GM21367 (cell line): ENCODE results near the gene ZBTB44.
A peak's percentile ranks its signal among the peaks of the same experiment; 100 is the strongest.

ENCODE experiments used
- ATAC-seq: cut with Tn5 transposase; IDR thresholded peaks from one replicate; pipeline ENCODE4 v1.9.1; 2021; ENCODE audit not compliant: unreplicated experiment

Gene ZBTB44

DNA sequence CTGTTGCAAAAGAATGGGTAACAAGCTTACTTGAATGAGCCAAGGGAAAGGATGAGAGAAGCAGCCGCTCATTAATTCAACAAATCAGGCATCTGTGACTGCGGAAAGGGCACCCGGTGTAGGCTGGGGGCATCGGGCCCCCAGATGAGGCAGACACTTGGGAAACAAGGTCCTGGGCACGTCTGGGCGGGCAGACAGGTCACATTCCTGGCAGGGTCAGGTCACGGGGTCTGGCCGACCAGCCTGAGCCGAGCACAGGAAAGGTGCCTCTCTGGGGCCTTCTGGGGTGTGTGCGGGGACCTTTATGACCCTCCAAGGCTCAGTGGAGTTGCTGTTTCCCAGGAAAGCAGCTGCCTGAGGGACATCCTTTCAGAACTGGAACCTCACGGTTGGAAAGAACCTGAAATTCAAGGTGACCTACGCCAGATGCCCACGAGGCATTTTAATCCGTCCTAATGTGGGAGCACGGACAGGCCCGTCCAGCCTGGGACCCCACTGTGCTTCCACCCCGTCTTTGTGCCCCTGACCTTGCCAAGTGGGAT is 98.1 kb downstream of the ZBTB44 start:
- ATAC-seq = no peak

DNA sequence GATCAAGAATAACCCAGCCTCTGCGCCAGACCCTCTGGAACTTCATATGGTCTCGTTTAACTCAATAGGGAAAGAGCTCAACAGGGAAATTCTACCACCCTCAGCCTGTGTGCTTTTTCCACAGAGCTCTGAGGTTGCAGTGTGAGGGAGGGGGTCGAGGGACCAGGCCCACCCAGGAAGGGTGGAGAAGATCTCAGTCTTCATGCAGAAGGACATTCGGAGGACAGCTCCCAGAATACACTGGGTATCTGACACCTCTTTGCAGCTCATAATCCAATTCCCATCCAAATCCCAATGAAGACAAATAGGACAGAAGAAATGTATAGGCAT is 98.5 kb downstream of the ZBTB44 start:
- ATAC-seq = no peak

DNA sequence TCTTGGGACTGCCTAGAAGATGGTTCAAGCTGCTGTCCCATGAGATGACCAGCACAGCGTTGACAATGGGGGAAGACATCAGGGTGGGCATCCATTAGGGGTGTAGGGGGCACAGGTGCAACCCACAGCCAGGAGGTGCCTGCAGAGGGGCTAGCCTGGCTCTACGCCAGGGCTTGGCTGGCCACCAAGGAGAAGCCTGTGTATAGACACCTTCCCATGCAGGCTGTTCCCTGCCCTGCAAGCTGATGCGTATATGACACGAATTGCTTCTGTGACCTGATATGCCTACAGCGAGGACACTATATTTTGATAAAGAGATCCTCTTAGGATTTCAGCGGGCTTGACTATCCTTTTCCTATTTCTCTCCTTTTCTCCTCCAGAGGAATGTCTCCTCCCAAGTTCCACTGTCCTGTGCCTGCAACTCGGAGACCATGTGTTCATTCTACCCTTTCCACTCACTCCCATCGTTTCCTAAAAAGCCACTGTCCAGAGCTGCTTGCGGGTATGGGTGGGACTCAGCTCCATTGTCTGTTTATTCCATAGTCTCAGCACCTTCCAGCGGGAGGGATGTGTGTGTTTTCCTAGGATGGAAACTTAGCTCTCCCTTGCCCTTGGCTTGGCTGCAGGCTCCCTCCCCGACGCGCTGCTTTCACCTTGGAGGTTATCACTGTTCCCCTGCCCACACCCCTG is 99.0 kb downstream of the ZBTB44 start:
- no peak for ATAC-seq

DNA sequence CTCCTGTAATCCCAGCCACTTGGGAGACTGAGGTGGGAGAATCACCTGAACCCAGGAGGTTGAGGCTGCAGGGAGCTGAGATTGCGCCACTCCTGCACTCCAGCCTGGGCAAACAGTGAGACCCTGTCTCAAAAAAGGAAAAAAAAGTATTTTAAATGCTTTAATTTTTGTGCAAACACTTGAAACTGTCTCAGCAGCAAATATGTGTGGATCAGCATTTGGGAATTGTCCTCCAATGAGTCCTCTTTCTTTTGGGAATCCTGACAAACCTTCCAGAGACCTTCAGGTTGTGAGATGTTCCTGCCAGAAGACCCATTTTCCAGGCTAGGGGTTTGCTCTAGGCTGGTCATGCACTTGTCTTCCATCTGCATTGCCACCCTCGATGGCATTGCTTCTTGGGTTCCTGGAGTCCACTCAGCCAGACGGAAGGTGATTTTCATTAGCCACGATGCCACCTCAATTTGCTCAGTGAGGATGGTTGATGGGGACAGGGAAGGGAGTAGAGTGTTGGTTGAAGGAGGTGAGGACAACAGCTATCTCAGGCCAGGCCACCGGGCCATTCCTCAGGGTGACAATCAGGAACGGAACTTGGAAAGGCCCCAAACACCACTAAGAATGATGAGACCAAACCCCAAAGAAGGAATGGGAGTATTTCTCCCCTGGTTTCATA is 99.7 kb downstream of the ZBTB44 start:
- no peak for ATAC-seq

DNA sequence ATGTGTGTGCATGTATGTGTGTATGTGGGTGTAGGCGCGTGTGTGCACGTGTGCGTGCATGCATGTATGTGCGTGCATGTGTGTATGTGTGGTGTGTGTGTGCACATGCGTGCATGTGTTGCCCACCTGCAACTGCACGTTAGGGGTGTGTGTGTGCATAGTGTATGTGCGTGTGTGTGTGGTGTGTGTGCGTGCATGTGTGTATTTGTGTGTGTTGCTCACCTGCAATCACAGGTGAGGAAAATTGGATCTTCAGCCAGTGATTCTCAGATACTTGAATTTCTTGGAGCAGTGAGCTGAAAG is 100.8 kb downstream of the ZBTB44 start:
- ATAC-seq = no peak

DNA sequence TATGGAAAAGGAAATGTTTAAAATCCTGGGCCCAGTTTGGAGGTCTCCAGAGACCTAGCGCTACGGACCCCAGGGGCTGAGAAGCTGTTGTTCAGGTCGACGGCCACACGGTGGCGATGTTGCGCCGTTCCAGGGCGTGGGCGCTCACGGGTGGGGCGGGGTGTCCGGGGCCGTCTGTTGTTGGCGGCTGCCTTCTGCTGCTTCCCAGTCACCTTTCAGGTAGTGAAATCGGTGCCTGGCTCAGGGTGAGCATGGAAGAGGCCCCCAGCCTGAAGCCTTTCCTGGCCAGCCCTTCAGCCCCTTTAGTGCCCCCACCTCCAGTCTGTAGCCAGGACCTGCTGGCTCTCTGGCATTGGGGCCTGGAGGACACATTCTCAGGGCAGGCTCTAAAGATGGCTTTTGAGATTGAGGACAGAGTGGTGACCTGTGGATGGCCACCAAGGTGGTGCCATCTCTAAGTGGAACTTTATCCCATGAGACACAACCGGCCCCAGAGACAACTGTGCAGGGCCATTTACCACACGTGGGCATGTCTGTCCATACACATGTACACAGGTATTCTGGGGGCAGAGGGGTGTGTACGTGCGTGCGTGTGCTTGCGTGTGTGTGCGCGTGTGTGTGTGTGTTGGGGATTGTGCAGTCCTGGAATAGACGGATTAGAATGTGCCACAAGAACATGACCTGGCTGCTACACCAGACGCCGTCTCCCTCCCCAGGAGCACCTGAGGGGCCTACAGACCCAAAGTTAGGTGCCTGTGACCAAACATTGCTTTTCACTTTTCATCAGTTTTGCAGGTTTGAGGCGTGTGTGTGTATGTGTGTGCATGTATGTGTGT is 101.4 kb downstream of the ZBTB44 start:
- ATAC-seq = peak; percentile 72

DNA sequence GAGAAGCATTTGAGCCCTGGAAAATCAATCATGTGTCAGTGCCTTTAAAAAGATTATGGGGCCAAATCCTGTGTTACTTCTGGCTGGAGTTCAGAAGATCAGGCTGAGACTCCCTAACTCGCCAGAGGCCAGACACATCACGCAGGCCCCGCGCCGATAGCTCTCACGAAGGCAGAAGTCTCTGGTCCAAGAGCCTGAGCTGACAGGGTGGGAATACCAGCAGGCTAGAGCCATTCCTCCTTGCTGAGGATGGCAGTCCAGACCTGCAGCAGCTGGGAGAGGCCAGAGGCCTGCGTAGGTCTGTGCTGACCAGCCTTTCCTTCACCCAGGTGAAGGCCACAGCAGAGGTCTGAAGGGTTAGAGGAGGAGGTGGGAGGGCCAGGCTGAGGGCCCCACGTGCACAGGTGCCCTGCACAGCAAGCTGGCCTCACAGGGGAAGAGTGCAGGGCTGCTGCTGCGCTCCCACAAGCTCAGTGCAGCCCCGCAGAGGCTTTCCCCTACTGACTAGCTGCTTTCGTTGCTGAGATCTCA is 102.2 kb downstream of the ZBTB44 start:
- ATAC-seq = no peak

DNA sequence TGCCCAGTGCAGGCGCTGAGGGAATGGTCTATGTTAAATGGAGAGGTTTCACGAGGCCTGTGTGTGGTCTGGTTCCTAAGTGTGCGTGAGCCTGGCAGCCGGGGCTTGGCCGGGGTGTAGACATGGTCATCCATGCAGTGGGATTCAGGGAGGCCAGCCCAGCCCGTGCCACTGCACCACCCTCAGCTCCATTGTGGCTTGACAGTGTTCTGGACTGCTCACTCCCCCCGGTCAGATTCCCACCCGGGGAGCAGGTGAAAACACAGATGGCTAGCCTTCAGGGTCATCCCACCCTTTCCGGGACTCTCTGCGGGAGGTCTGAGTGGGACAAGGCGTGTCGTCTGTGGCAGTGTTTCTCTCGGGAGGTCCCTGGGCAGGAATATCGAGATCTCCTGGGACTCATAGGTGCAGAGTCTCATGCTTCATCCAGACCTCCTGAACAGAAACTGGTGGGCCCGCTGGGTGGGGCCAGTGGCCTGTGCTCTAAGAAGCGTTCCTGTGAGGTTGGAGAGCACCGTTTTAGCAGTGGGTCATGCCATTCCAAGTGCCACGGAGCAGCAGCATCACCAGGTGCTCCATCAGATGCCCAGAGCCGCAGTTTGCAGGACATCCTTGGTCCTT is 102.8 kb downstream of the ZBTB44 start:
- ATAC-seq = no peak

DNA sequence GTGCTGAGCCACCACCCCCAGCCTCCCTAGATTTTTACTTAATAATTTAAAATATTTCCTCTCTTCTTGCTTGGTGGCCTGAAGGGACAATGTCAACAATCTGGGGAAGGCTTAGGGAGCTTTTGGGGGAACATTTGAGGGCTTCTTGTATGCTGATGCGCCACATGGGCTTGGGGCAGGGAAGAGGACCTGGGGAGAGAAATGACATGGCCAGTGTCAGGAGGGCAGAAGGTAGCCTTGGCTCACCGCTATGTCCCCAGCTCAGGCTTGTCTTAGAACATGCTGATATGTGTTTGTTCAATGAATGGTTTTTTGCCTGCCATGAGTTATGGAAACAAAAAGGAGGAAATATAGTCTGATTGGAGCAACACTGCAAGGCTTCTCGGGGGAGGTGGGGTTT is 103.6 kb downstream of the ZBTB44 start:
- no peak for ATAC-seq

DNA sequence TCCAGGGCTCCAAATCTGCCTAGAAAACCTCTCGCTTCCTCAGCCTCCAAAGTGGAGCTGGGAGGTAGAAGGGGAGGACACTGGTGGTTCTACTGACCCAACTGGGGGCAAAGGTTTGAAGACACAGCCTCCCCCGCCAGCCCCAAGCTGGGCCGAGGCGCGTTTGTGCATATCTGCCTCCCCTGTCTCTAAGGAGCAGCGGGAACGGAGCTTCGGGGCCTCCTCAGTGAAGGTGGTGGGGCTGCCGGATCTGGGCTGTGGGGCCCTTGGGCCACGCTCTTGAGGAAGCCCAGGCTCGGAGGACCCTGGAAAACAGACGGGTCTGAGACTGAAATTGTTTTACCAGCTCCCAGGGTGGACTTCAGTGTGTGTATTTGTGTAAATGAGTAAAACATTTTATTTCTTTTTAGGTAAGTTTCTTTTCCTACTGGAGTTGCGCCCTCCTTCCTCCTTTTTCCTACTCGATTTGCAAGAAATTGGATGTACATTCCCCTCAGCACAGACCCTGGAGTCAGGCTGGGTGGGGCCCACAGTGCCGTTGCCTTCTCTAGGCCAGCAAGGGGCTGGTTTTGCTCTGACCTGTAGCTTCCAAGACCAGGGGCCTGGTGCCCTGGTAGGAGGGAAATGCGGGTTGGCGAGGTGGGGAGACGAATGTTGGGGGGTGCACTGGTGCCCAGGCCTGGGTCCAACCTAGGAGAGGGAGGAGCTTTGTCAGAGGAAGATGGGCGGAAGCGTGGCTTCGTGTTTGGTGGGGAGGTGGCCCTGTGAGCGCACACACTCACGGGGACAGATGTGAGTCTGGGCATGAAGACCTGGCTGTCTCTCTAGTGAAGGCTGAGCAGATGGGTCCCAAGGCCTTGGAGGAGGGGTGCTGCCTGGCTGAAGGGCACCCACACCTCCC is 104.5 kb downstream of the ZBTB44 start:
- ATAC-seq = no peak

DNA sequence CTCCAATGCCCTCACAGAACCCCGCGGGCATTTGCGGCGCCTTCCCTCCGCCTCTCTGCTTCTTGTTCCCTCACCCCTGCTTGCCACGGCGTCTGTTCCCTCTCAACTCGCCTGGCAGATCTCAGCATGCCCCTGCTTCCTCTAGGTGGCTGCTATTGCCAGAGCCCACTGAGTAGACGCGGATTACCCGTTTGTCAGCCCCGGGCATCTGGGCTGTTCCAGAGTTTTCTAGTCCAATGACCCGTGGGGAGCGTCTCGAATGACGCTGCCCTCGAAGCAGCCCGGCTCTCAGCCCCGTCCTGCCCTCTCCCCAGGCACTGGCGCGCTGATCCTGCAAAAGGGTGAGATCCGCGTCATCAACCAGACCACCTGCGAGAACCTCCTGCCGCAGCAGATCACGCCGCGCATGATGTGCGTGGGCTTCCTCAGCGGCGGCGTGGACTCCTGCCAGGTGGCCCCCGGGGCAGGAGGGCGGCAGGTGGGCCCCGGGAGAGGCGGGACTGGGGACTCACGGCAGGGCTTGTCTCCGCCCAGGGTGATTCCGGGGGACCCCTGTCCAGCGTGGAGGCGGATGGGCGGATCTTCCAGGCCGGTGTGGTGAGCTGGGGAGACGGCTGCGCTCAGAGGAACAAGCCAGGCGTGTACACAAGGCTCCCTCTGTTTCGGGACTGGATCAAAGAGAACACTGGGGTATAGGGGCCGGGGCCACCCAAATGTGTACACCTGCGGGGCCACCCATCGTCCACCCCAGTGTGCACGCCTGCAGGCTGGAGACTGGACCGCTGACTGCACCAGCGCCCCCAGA is 105.4 kb downstream of the ZBTB44 start:
- ATAC-seq = no peak

DNA sequence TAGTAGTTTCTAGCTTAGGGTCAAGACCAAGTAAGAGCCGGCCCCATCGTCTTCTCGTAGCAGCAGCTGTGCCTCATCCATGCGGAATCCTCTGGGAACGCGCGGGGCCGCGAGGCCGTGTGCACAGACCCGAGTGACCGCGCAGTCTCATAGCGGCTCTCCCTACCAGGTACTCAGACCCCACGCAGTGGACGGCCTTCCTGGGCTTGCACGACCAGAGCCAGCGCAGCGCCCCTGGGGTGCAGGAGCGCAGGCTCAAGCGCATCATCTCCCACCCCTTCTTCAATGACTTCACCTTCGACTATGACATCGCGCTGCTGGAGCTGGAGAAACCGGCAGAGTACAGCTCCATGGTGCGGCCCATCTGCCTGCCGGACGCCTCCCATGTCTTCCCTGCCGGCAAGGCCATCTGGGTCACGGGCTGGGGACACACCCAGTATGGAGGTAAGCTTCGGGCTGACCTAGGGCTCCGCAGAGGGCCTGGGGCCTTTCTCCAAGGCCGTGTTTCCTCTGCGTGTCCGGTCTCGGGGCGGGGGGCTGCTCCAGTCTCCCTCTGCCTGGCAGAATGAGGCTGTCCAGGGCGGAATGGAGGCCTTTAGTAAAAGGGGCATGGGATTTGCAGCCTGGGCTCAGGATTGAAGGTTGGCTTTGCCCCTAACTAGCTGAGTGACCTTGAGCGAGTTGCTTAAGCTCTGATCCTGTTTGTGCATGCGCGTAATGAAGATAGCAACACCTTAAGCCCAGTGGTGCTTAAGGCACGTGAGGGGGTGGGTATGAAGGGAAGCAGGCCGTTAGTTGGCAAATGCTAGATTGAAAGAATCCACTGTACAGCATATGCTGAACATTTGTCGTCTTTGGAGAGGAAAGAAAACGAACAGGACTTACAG is 106.2 kb downstream of the ZBTB44 start:
- no peak for ATAC-seq

DNA sequence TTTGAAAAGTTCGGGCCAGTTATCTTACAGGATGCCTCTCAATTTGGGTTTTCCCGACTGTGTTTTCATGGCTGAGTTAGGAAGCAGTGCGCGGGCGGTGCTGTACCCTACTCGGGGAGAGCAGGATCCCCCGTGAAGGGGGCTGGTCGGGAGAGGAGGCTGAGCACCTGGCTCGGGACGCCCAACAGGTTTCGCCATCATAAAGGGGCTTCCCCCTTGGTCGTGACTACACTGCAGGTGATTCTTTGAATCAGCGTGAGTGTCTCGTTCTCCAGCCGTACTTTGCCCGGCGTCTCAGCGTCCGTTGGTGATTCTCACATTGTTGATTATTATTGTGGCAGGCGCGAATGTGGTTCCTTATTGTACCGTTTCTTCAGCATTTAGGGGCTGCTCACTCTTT is 108.6 kb downstream of the ZBTB44 start:
- no peak for ATAC-seq

DNA sequence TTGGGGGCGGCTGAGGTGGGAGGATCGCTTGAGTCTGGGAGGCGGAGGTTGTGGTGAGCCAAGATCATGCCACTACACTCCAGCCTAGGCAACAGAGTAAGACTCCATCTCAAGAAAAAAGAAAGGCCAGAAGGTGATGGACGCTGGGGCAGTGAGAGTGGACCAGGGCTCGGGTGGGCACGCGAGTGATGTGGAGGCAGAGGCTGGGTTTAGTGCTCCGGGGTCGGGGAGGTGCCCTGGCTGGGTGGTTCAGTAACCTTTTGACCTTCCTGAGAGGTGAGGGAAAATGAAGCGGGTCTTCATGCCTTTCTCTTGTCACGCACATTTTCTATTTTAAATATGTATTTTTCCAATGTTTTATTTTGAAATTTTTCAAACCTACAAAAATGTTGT is 110.0 kb downstream of the ZBTB44 start:
- no peak for ATAC-seq

DNA sequence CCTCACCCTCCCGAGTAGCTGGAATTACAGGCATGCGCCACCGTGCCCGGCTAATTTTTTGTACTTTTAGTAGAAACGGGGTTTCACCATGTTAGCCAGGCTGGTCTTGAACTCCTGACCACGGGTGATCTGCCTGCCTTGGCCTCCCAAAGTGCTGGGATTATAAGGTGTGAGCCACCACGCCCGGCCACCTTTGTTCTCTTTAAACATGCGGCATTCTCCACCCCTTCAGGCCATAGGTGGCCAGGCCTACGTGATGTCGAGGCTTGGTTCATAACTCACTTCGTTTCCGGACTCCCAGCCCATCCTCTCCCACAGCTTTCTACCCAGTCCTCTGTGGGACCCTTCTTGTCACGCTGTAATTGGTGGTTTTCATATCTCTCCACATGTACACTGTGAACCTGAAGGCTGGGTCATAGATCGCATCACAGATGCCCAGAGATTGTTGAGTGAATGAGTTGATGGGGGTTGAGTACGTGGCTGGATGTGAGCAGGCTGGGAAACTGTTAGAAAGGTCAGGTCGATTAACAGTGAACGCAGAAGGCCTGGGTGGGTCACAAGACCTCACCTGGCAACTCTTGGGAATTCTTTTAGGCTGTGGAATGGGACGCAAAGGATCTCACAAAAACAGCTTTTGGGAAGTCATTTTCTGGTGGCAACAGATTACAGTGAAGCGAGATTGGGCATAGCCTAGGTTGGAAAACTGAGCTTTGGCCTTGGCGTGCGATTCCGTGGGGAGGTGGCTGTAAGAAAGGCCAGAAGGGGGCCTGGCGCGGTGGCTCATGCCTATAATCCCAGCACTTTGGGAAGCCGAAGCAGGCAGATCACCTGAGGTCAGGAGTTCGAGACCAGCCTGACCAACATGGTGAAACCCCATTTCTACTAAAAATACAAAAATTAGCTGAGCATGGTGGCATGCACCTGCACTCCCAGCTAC is 110.7 kb downstream of the ZBTB44 start:
- ATAC-seq = no peak

DNA sequence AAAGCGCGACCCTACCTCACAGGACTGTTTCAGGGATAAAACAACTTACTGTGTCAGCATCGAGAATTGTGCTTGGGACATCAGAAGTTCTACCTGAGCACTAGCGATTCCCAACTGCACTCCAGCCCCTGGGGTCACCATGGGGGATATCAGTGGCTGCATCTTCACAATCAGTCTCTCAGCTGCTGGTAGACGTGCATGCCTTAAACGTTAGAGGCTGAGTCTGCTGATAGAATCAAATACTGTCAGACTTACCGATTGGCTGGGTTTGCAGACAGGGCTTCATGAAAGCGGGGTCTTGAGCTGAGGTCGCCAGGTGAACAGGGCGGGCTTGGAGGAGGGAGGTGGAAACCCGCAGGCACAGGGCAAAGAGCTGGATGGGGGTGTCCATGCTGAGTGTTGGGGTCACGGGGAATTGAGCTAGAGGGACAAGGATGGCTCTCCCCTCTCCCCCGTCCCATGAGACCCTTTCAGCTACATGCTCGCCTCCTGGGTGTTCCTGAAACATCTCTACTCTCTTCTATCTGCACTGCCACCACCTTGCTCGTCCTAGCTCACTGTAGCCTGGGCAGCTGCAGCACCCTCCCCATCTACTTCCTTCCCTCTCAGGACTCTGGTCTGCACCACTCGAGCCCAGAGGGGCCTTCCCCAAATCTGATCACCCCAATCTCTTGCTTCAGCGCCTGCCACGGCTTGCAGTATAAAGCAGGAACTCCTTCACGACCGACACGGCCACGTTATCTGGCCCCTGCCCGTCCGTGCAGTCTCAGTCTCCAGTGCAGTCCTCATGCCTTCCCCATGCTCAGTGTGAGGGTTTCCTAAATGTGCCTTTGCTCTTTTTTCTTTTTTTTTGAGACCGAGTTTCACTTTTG is 111.7 kb downstream of the ZBTB44 start:
- no peak for ATAC-seq
